ENCODE data around the gene ADGRG1. TPM values are rescaled to one million over a fixed set of nuclear protein-coding genes. Genes with fewer than 3 reads are reported as not detected.
"Not testable (repeated sequence)": the region's sequence is repeated elsewhere in the genome, so short reads cannot be mapped to it uniquely, and the experiment has no call there.

Gene ADGRG1
- total RNA-seq, 1 donor from 2014 or later, result 19.6 TPM

DNA sequence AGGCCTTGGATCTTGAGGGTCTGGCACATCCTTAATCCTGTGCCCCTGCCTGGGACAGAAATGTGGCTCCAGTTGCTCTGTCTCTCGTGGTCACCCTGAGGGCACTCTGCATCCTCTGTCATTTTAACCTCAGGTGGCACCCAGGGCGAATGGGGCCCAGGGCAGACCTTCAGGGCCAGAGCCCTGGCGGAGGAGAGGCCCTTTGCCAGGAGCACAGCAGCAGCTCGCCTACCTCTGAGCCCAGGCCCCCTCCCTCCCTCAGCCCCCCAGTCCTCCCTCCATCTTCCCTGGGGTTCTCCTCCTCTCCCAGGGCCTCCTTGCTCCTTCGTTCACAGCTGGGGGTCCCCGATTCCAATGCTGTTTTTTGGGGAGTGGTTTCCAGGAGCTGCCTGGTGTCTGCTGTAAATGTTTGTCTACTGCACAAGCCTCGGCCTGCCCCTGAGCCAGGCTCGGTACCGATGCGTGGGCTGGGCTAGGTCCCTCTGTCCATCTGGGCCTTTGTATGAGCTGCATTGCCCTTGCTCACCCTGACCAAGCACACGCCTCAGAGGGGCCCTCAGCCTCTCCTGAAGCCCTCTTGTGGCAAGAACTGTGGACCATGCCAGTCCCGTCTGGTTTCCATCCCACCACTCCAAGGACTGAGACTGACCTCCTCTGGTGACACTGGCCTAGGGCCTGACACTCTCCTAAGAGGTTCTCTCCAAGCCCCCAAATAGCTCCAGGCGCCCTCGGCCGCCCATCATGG, 35.7 kb downstream of the ADGRG1 start:
- DNase-seq (ENCODE audit: low spot score in 2 of 2) (no peak), FAIRE-seq (no peak)

GRCh38 chr16:57664662-57665025, 36.2 kb downstream of the ADGRG1 start:
- DNase-seq (ENCODE audit: low spot score in 2 of 2) (no peak), FAIRE-seq (no peak)

GRCh38 chr16:57665541-57665940, 37.1 kb downstream of the ADGRG1 start:
- no peak for FAIRE-seq

DNA sequence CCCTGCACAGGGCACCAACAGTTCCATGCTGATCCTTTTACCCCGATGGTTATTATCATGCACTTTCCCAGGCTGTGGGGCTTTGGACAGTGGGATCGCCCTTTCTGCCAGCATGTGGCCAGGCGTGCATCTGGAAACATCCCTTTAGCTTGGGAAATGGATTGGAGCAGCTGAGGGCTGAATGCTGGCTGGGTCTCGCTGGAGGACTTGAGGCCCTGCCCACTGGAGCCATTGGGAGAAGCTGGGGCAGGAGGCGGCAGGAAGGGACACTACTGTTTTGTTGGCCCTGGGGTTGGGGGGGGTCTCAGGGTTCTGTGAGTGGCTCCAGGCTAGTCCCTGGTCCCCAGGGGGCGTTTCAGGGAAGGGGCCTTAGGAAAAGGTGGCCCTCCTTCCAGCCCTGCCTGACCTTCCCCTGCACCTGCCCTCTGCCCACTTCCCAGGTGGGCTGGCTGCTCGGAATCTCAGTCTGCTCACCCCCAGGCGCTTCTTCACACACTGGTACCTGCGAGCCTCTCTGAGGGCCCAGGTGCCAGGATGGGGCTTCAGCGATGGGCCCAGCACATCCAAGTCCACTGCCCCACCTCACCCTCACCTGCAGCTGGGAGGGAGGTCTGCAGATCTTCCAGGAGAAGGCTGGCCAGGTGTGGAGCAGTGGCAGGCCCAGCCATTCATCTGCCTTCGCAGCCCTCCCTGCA, 38.1 kb downstream of the ADGRG1 start:
- no peak for DNase-seq (ENCODE audit: low spot score in 2 of 2)
- no peak for FAIRE-seq

More at GRCh38 chr16:57665541-57665940, 37.1 kb downstream of the ADGRG1 start:
- DNase-seq (ENCODE audit: low spot score in 2 of 2), result no peak

DNA sequence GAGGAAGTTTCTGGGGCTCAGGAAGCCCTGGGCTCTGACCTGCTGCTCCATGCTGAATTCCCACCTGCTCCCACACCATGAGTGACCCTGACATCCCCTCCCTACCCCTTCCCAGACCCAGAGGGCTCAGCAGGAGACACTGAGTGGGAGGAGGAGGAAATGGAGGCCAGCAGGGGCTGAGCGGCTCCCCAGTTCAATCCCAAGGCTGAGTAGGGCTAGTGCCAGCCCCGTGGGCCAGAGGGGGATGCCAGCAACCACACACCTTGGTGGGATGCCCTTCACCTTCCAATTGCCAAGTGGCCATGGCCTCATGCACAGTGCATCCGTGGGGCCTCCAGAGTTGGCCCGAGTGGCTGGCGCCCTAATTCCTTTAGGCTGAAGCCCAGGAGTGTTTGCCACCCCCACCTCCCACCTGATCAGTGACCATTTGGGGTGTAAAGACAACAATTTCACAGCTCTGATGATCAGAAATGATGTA, 38.7 kb downstream of the ADGRG1 start:
- DNase-seq (ENCODE audit: low spot score in 2 of 2) (no peak), FAIRE-seq (no peak)

GRCh38 chr16:57667526-57668262, 39.3 kb downstream of the ADGRG1 start:
- no peak for DNase-seq (ENCODE audit: low spot score in 2 of 2)
- FAIRE-seq, result no peak

DNA sequence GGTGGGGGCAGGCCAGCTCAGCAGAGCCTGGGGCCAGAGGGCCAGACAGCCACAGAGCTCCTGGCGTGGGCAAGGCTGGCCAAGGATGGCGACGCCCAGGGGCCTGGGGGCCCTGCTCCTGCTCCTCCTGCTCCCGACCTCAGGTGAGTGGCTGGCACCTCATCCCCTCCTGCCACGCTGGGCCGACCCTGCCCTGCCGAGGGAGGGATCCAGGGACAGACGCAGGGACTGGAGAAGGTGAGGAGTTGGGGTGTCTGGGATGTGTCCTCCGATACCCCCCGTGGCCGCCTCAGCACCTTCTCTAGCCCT, 39.8 kb downstream of the ADGRG1 start, which contains the start of gene ADGRG3:
TSS of gene ADGRG3 (plus strand) at position 44 of the 309 bp plus-strand sequence. CDS start at position 86, 42 bp downstream.
- no peak for DNase-seq (ENCODE audit: low spot score in 2 of 2)
- no peak for FAIRE-seq

DNA sequence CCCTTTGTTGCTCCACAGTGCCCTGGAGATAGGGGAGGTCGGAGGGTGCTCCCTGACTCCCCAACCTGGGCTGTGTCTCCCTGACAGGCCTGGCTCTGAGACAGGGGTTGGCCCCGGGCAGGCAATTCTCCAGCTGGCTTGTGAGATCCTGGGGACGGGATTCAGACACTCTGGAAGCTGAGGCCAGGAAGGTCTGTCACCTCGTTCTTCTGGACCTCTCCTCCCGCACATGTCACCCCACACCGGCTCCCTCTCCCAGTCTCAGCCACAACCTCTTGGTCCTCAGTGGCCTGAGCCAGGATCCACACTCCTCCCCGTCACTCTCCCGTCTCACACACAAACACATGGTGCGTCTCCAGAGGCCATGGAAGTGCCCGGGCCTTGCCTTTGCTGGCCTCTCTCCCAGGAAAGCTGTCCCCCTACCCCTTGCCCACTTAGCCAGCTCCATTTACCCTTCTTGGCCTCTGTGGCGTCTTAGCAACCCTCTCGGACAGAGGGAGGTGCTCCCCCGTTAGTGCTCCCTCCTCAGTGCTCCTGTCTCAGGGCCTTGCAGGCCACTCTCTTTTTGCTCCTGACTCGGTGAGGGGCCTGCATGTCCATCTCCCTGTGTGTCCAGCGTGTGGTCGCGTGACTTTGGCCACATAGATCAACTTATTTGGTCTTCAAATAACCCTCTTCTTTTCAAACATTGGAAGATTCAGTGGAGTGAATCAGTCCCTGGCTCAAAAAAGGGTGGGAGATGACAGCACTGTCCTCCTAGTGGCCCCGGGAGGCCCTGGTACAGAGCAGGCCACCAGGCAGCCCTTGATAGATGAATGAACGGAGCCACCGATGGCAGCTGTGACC, 40.4 kb downstream of the ADGRG1 start:
- no peak for DNase-seq (ENCODE audit: low spot score in 2 of 2)
- FAIRE-seq, result no peak

- DNase-seq (ENCODE audit: low spot score in 2 of 2), result no peak
- no peak for FAIRE-seq
Observed at GRCh38 chr16:57669476-57670162, 41.2 kb downstream of the ADGRG1 start.

DNA sequence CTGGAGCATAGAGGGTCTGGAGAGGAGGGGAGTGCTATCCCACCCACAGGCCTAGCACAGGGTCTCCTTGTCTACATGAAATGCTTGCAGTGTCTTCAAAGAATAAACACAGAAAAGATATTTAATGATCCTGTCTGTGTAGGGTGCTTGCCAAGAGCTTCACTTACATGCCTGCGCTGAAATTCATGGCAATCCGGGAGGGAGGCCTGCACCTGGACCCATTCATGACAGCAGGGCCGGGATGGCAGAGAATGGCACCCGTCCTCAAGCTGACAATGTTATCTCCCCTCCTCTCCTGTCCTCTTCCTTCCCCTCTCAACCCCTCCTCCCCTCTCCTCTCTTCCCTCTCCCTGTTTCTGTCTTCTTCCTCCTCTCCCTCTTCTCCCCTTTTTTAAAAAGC, 41.8 kb downstream of the ADGRG1 start:
- DNase-seq (ENCODE audit: low spot score in 2 of 2) (no peak), FAIRE-seq (no peak)

DNA sequence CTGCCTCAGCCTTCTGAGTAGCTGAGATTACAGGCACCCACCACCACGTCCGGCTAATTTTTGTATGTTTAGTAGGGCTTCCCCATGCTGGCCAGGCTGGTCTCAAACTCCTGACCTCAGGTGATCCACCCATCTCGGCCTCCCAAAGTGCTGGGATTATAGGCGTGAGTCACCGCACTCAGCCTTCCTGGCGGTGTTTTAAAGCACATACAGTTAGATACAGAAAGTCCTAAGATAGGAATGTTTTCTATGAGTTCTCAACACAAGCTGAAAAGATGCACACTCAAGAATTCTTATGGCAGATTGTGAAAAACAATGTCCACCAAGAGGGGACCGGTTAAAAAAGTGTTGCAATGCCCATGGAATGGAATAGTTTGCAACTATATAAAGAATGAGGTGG, 43.0 kb downstream of the ADGRG1 start:
- not testable (repeated sequence) for FAIRE-seq; DNase-seq (ENCODE audit: low spot score in 2 of 2)

DNA sequence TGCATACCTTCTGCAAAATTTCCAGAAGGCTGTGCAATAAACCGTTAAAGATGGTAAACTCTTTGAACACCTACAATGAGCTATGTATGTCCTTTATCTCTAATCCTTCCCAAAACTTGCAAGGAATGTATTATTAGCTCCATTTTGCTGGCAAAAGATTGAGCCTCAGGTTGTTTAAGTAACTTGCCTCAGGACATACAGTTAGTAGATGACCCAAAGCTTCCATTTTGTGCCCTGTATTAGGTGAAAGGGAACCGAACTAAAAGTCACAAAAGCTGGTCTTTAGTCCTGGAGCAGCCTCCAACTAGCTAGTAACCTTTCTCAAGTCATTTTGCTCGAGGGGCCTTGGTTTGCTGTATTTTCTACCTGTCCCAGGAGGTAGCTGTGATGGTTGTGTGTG, 44.0 kb downstream of the ADGRG1 start:
- FAIRE-seq (no peak), DNase-seq (ENCODE audit: low spot score in 2 of 2) (no peak)

GRCh38 chr16:57672824-57673223, 44.4 kb downstream of the ADGRG1 start:
- DNase-seq (ENCODE audit: low spot score in 2 of 2) (no peak), FAIRE-seq (no peak)

DNA sequence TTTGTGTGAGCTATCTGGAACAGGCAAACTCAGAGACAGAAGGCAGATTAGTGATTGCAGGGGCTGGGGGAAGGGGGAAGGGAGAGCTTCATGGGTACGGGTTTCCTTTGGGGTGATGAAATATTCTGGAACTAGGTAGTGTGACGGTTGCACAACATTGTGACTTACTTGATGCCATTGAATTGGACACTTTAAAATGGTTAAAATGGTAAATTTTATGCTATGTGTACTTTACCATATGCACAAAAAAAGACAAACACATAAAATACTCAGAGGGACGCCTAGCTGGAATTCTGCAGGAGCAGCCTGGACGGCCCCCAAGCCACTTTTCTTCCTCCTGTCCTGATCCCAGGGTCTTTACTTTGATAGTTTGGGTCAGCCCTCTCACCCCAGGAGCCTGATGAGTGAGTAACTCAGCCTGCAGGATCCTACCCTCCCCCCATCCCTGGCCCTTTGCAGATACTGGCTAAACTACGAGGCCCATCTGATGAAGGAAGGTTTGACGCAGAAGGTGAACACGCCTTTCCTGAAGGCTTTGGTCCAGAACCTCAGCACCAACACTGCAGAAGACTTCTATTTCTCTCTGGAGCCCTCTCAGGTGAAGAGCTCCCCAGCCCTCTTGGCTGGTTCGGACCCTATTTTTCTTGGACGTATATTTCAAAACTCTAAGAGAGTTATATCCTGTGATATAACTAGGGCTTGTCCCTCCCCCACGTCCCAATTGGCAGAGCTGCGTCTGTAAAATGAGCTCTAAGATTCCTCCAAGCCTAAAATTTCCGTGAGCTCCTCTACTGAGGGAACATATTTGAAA, 47.5 kb downstream of the ADGRG1 start:
- DNase-seq (ENCODE audit: low spot score in 2 of 2) (no peak), FAIRE-seq (no peak)

DNA sequence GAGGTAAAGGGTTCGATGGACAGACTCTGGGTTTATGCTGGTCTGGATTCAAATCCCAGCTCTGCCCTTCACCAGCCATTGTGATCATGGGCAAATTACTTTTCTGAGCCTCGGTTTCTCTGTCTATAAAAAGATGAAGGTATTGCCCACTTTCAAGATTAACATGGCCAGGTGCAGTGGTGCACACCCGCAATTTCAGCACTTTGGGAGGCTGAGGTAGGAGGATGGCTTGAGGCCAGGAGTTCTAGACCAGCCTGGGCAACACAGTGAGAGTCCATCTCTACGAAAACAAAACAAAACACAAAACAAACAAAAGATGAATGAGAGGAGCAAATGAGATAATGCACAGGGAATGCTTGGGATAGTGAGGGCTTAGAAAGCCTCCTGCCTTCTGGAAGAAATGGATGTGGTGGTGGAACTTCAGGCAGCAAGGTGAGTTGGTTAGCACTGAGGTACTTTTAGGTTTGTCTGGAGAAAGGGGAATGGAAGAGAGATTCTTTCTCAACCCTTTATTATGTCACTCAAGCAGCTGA, 48.2 kb downstream of the ADGRG1 start:
- FAIRE-seq (no peak), DNase-seq (ENCODE audit: low spot score in 2 of 2) (no peak)

DNA sequence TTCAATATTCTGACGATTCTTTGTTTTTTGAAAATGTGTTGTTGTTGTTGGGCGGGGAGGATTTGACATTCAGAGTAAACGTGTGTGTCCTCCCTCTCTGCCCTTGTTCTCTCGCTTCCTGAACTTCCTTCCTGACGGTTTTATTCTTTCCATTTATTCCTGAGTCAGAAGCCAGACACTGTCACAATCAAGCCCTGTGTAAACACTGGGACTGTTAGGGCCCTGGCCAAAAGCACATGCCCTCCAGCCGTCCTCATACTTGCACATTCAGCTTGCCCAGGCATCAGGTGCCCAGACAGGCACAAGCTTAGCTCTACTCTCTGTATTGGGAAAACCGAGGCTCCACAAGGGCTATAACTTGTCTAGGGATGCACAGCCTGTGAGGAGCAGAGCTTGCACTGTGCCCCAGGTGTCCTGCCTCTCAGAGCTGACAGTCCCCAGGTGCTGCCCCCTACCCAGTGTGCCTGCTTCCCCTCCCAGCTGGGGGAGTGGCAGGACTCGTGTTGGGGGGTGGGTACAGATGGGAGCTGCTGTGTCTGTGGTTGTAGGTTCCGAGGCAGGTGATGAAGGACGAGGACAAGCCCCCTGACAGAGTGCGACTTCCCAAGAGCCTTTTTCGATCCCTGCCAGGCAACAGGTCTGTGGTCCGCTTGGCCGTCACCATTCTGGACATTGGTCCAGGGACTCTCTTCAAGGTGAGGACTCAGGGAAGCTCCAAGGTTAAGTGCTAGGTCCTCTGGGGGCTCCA, 49.4 kb downstream of the ADGRG1 start:
- no peak for FAIRE-seq

GRCh38 chr16:57679016-57679415, 50.6 kb downstream of the ADGRG1 start:
- DNase-seq (ENCODE audit: low spot score in 2 of 2), result no peak
- no peak for FAIRE-seq

More for the DNA sequence above, 49.4 kb downstream of the ADGRG1 start:
- no peak for DNase-seq (ENCODE audit: low spot score in 2 of 2)

All from frontal cortex (tissue), 4 donors.